ENCODE results near the gene FAM53A. TPM values are rescaled to one million over a fixed set of nuclear protein-coding genes. Genes with fewer than 3 reads are reported as not detected.

The FAM53A gene
- total RNA-seq, 1 donor from 2014 or later = 1.7 TPM

- DNase-seq (peak; percentile 82), ATAC-seq (peak; percentile 64 to 72)
- H3K27ac ChIP-seq = peak overlapping the region; percentile 78
- H3K4me1 ChIP-seq = peaks cover 53% of the 10 kb centered on the region
- peaks cover 7% of the 10 kb centered on the region for H3K36me3 ChIP-seq
- TF ChIP-seq, protein P1, sequence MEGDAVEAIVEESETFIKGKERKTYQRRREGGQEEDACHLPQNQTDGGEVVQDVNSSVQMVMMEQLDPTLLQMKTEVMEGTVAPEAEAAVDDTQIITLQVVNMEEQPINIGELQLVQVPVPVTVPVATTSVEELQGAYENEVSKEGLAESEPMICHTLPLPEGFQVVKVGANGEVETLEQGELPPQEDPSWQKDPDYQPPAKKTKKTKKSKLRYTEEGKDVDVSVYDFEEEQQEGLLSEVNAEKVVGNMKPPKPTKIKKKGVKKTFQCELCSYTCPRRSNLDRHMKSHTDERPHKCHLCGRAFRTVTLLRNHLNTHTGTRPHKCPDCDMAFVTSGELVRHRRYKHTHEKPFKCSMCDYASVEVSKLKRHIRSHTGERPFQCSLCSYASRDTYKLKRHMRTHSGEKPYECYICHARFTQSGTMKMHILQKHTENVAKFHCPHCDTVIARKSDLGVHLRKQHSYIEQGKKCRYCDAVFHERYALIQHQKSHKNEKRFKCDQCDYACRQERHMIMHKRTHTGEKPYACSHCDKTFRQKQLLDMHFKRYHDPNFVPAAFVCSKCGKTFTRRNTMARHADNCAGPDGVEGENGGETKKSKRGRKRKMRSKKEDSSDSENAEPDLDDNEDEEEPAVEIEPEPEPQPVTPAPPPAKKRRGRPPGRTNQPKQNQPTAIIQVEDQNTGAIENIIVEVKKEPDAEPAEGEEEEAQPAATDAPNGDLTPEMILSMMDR (IDR thresholded peaks at IDR 0.05) = no peak
- intact Hi-C loops (cut with DNase I) = loop anchor here (5.0 kb wide), 1 partner anchor 35 kb away; no protein-coding TSS in a partner anchor
- H3K4me3 ChIP-seq = peak overlapping the region; percentile 44
- no peaks in the 10 kb centered on the region for H3K27me3 ChIP-seq (ENCODE audit: low read depth)
- no peaks in the 10 kb centered on the region for H3K9me3 ChIP-seq
Observed at GRCh38 chr4:1727117-1728031, 43.3 kb upstream of the FAM53A start.

DNA sequence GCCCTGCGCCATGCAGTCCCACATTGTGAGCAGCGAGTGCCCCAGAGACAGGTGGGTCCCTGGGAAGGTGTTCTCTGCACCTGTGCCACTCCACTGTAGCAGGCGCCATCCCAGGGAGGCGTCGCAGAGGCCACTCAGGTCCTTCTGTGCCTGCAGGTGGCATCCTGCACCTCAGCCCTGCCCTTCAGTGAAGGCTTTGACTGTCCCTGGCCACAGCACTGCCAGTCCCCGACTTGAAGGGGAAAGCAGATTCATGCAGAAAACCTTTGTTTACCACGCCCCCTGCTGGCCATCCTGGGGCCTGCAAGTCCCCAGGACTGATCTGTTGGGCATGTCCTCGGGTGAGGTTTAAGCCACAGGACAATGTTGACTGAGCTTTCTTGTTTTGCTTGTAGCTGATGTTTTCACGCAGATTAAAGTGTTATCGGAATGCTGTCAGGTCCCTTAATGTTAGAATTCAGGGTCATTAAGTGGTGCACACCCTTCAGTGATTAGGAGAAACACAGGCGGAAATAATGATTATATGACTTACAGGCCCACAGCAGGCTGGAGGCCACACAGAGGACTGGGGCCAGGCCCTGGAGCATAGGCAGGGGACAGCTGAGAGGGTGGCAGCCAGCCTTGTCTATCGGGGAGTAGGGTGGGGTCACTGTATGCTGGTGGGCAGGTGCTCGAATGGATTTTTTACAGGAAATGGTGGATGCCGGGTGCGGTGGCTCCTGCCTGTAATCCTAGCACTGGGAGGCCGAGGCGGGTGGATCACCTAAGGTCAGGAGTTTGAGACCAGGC, 42.2 kb upstream of the FAM53A start:
- Histone ChIP-seq H3K27me3 (ENCODE audit: low read depth) (no peaks in the 10 kb centered on the region), H3K36me3 (peaks cover 6% of the 10 kb centered on the region), H3K9me3 (no peaks in the 10 kb centered on the region), H3K27ac (peak overlapping the region; percentile 78), H3K4me1 (peaks cover 62% of the 10 kb centered on the region), H3K4me3 (no peak overlapping the region)
- TF ChIP-seq, protein P1 (IDR thresholded peaks at IDR 0.05) = peak; percentile 99
- DNase-seq = peak; percentile 92
- intact Hi-C loops (cut with DNase I) = loop anchor here (5.0 kb wide), 1 partner anchor 34 kb away; no protein-coding TSS in a partner anchor
- peak; percentile 76 to 78 for ATAC-seq

GRCh38 chr4:1725521-1725920, 41.4 kb upstream of the FAM53A start:
- peaks cover 62% of the 10 kb centered on the region for H3K4me1 ChIP-seq
- no peak for ATAC-seq
- H3K9me3 ChIP-seq = no peaks in the 10 kb centered on the region
- TF ChIP-seq, protein P1 (IDR thresholded peaks at IDR 0.05) = no peak
- no peaks in the 10 kb centered on the region for H3K36me3 ChIP-seq
- no peak overlapping the region for H3K27ac ChIP-seq
- H3K27me3 ChIP-seq (ENCODE audit: low read depth) = no peaks in the 10 kb centered on the region
- no peak overlapping the region for H3K4me3 ChIP-seq
- intact Hi-C loops (cut with DNase I) = loop anchor here (5.0 kb wide), 1 partner anchor 33 kb away; no protein-coding TSS in a partner anchor
- no peak for DNase-seq

DNA sequence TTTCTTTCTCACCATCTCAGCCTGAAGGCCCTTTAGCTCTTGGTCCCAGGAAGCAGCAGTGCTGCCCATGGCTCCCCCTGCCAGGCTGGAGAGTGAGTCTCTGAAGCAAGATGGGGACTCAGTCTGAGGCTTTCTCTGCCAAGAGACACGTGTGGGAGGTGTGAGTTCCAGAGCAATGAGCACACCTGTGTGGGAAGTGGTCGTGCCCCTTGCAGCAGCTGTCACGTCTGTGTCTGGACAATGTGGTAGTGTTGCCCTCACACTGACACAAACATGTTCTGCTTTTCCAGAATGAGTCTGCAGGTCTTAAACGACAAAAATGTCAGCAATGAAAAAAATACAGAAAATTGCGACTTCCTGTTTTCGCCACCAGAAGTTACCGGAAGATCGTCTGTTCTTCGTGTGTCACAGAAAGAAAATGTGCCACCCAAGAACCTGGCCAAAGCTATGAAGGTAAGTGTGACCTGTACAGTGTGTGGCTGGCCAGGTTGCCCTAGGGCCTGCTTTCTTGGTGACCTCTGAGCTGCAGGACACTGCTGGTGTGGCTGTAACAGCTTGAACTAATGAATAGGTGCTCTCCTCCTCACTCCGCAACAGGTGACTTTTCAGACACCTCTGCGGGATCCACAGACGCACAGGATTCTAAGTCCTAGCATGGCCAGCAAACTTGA, 39.2 kb upstream of the FAM53A start:
- H3K27me3 ChIP-seq (ENCODE audit: low read depth) = no peaks in the 10 kb centered on the region
- DNase-seq (peak; percentile 54), ATAC-seq (no peak)
- H3K4me3 ChIP-seq = peak overlapping the region; percentile 39
- peaks cover 62% of the 10 kb centered on the region for H3K4me1 ChIP-seq
- H3K27ac ChIP-seq = peak overlapping the region; percentile 95
- TF ChIP-seq, protein P1 (IDR thresholded peaks at IDR 0.05) = no peak
- H3K36me3 ChIP-seq = peaks cover 6% of the 10 kb centered on the region
- H3K9me3 ChIP-seq = no peaks in the 10 kb centered on the region
- intact Hi-C loops (cut with DNase I) = no loop called here

DNA sequence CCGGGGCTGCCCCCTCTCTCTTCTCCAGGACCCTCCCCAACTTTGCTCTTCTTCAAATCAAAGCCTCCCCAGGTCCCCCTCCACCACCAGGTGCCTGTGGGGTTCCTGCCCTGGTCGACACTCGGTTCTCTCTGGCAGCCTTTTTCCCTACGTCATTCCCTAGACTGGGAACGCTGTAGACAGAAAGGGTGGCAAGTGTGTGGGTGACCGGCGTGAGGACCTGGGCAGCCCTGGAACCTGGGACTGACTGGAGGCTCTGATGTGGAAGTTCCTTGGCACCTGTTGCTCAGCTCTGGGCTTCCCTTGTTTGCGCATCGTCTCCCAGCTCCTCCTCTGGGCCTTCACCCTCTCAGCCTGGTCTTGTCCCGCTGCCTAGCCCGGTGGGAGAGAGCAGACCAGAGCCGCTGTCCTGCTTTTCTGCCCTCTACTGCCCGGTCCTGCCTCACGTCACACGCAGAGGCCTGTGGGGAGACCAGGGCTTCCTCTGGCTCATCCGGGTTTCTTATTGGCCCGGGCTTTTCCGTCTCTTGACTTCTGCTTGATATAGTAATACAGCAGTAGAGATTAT, 38.5 kb upstream of the FAM53A start:
- Histone ChIP-seq H3K9me3 (no peaks in the 10 kb centered on the region), H3K27me3 (ENCODE audit: low read depth) (no peaks in the 10 kb centered on the region), H3K4me1 (peaks cover 59% of the 10 kb centered on the region), H3K4me3 (peak overlapping the region; percentile 80), H3K36me3 (peaks cover 12% of the 10 kb centered on the region), H3K27ac (peak overlapping the region; percentile 95)
- TF ChIP-seq, protein P1 (IDR thresholded peaks at IDR 0.05) = no peak
- intact Hi-C loops (cut with DNase I) = no loop called here
- ATAC-seq (no peak), DNase-seq (peak; percentile 50)

Data from lower lobe of right lung (tissue), 2 donors.